ENCODE measurements around the gene NAV2. TPM values are rescaled to one million over a fixed set of nuclear protein-coding genes. Genes with fewer than 3 reads are reported as not detected.

NAV2 gene
- polyA plus RNA-seq, 3 donors, result not detected

- H3K9ac ChIP-seq (ENCODE audit: insufficient read depth, low read length, poor library complexity, severe bottlenecking), result no peak overlapping the region
- Mint-ChIP-seq H3K9me3 (peaks cover 0 to 1% (median 0%) of the 10 kb centered on the region in 7 donors), H3K36me3 (no peaks in the 10 kb centered on the region), H3K4me1 (no peaks in the 10 kb centered on the region), H3K27me3 (ENCODE audit: low read depth in 3 of 3) (peaks cover 0 to 5% (median 4%) of the 10 kb centered on the region in 3 donors), H3K4me3 (no peak overlapping the region), H3K27ac (no peak overlapping the region)
- TF ChIP-seq CTCF (IDR thresholded peaks at IDR 0.05), result no peak
- intact Hi-C loops (cut with micrococcal nuclease), result no loop called here
- H3K27me3 ChIP-seq (ENCODE audit: control insufficient read depth in 2 of 2, insufficient read depth in 2 of 2, low read length in 2 of 2), result no peaks in the 10 kb centered on the region
- no peaks in the 10 kb centered on the region for H4K20me1 ChIP-seq (ENCODE audit: insufficient read depth, low read length)
- no peaks in the 10 kb centered on the region for H3K79me2 ChIP-seq (ENCODE audit: insufficient read depth, low read length)
- H3K4me1 ChIP-seq (ENCODE audit: control insufficient read depth in 1 of 2, insufficient read depth in 2 of 2, low read length in 2 of 2), result no peaks in the 10 kb centered on the region
- DNase-seq, result no peak
- 65% methylated on average over 2 of the region's 6 CpGs for WGBS (ENCODE audit: insufficient coverage)
- no peaks in the 10 kb centered on the region for H3K36me3 ChIP-seq (replicated peaks in 1 of 2; ENCODE audit: control insufficient read depth in 1 of 2, insufficient read depth in 2 of 2, low read length in 2 of 2)
- H3K27ac ChIP-seq (ENCODE audit: low read depth in 1 of 2, low read length in 2 of 2), result no peak overlapping the region
- no peak overlapping the region for H2AFZ ChIP-seq (ENCODE audit: insufficient read depth, low read depth, low read length, poor library complexity, severe bottlenecking)
- no peaks in the 10 kb centered on the region for H3K9me3 ChIP-seq (replicated peaks in 1 of 2; ENCODE audit: control insufficient read depth in 1 of 2, insufficient read depth in 1 of 2, low read length in 2 of 2)
- no peak overlapping the region for H3K4me3 ChIP-seq (replicated peaks in 1 of 3; ENCODE audit: low read depth in 2 of 3, low read length in 3 of 3)
- no peak overlapping the region for H3K4me2 ChIP-seq (replicated peaks; ENCODE audit: extremely low read depth, low read length, poor library complexity, severe bottlenecking)
Measured at GRCh38 chr11:20024172-20024935, 311.7 kb downstream of the NAV2 start.

DNA sequence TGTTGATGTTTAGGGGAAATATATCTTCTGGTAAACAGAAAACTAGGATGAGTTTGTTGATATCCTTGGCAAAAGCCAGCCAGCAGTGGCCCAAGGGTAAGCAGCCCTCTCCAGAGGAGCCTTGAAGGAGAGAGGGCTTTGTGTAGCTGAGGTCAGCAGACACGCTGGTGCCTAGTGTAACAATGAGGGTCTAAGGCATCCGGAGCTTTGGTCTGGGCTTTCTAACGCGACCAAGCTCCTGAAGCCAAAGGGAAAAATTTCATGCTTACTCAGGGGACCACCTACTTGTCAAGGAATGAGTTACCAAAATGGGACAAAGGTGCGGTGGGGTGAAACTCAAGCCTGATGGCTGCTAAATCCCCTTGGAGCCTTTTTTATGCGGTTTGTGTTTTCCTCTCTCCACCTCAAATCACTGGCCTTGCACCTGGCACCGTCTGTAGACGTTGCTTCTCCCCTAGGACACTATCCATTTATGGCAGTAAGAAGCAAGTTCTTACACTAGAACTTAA is 312.7 kb downstream of the NAV2 start:
- Mint-ChIP-seq H3K4me1 (no peaks in the 10 kb centered on the region), H3K36me3 (no peaks in the 10 kb centered on the region), H3K27me3 (ENCODE audit: low read depth in 3 of 3) (peaks cover 0 to 5% (median 4%) of the 10 kb centered on the region in 3 donors), H3K9me3 (peaks cover 0 to 1% (median 0%) of the 10 kb centered on the region in 7 donors), H3K27ac (no peak overlapping the region), H3K4me3 (no peak overlapping the region)
- Histone ChIP-seq H2AFZ (ENCODE audit: insufficient read depth, low read depth, low read length, poor library complexity, severe bottlenecking) (no peak overlapping the region), H3K27ac (ENCODE audit: low read depth in 1 of 2, low read length in 2 of 2) (no peak overlapping the region), H3K79me2 (ENCODE audit: insufficient read depth, low read length) (no peaks in the 10 kb centered on the region), H3K27me3 (ENCODE audit: control insufficient read depth in 2 of 2, insufficient read depth in 2 of 2, low read length in 2 of 2) (no peaks in the 10 kb centered on the region), H3K4me2 (replicated peaks; ENCODE audit: extremely low read depth, low read length, poor library complexity, severe bottlenecking) (no peak overlapping the region), H3K9me3 (replicated peaks in 1 of 2; ENCODE audit: control insufficient read depth in 1 of 2, insufficient read depth in 1 of 2, low read length in 2 of 2) (no peaks in the 10 kb centered on the region), H3K36me3 (replicated peaks in 1 of 2; ENCODE audit: control insufficient read depth in 1 of 2, insufficient read depth in 2 of 2, low read length in 2 of 2) (no peaks in the 10 kb centered on the region), H3K9ac (ENCODE audit: insufficient read depth, low read length, poor library complexity, severe bottlenecking) (no peak overlapping the region), H4K20me1 (ENCODE audit: insufficient read depth, low read length) (no peaks in the 10 kb centered on the region), H3K4me1 (ENCODE audit: control insufficient read depth in 1 of 2, insufficient read depth in 2 of 2, low read length in 2 of 2) (no peaks in the 10 kb centered on the region), H3K4me3 (replicated peaks in 1 of 3; ENCODE audit: low read depth in 2 of 3, low read length in 3 of 3) (no peak overlapping the region)
- intact Hi-C loops (cut with micrococcal nuclease), result no loop called here
- WGBS (ENCODE audit: insufficient coverage), result 96% methylated on average over 5 of the region's 8 CpGs
- TF ChIP-seq CTCF (IDR thresholded peaks at IDR 0.05), result no peak
- no peak for DNase-seq

Measured in CD14-positive monocyte (primary cell).